PC-9 (cell line): ENCODE measurements around the gene PES1. TPM values are rescaled to one million over a fixed set of nuclear protein-coding genes. Genes with fewer than 3 reads are reported as not detected.

Experiments used
- BruUV-seq: library from RNA; stranded (reverse); fragments of 400-500 nt; replicated peaks from 2 replicates; lab custom pipeline; 2021; lab: Mats Ljungman, UMichigan
- CTCF ChIA-PET: fragments of 300-600 bp; sonication (Branson Sonifier 250); formaldehyde crosslinking; loops from one replicate; lab custom pipeline; 2022; ENCODE audit warnings: antibody characterized with exemption; lab: Charles Lee
- POLR2A ChIA-PET: fragments of 300-600 bp; sonication (Branson Sonifier 250); formaldehyde crosslinking; loops from one replicate; lab custom pipeline; 2022; ENCODE audit warnings: antibody characterized with exemption; ENCODE audit not compliant: unreplicated experiment; lab: Charles Lee
- DNase-seq, 2 experiments: peaks; one replicate each; pipeline versions ENCODE4 v3.0.0 to v3.0.0-alpha.2; 2015 to 2022; ENCODE audit warnings: mixed read lengths in 1 of 2
- H2AFZ ChIP-seq: fragments of 200-600 bp; sonication (generic); 2 replicates; pipeline ENCODE4 v1.8.1; 2017; ENCODE audit warnings: antibody characterized with exemption
- H3F3A ChIP-seq: fragments of 200-600 bp; sonication (generic); 2 replicates; pipeline ENCODE4 v1.8.1; 2017; ENCODE audit warnings: antibody characterized with exemption, mild to moderate bottlenecking, low read depth; ENCODE audit not compliant: insufficient read depth
- H3K27ac ChIP-seq: fragments of 200-600 bp; sonication (generic); 2 replicates; pipeline ENCODE4 v1.6.1; 2016; ENCODE audit warnings: mixed run types
- H3K27me3 ChIP-seq: fragments of 200-600 bp; sonication (generic); 2 replicates; pipeline ENCODE4 v1.6.1; 2016; ENCODE audit warnings: low read depth, mixed run types; ENCODE audit not compliant: insufficient read depth
- H3K36me3 ChIP-seq: fragments of 200-600 bp; sonication (generic); 2 replicates; pipeline ENCODE4 v1.6.1; 2016; ENCODE audit warnings: low read depth, mixed run types
- H3K4me1 ChIP-seq: fragments of 200-600 bp; sonication (generic); replicated peaks from 2 replicates; pipeline ENCODE4 v1.6.1; 2016; ENCODE audit warnings: mixed run types; ENCODE audit not compliant: insufficient read depth
- H3K4me2 ChIP-seq: fragments of 200-600 bp; sonication (generic); 2 replicates; pipeline ENCODE4 v1.6.1; 2017; ENCODE audit warnings: mixed run types
- H3K4me3 ChIP-seq: fragments of 200-600 bp; sonication (generic); 2 replicates; pipeline ENCODE4 v1.6.1; 2016; ENCODE audit warnings: mixed run types
- H3K79me2 ChIP-seq: fragments of 200-600 bp; sonication (generic); 2 replicates; pipeline ENCODE4 v1.6.1; 2017; ENCODE audit warnings: low read depth, mixed run types
- H3K9me2 ChIP-seq: fragments of 200-600 bp; sonication (generic); 2 replicates; pipeline ENCODE4 v1.8.1; 2017; ENCODE audit warnings: mild to moderate bottlenecking; ENCODE audit not compliant: insufficient read depth
- H3K9me3 ChIP-seq: fragments of 200-600 bp; sonication (generic); 2 replicates; pipeline ENCODE4 v1.8.1; 2016; ENCODE audit warnings: low read depth; ENCODE audit not compliant: insufficient read depth
- H4K20me1 ChIP-seq: fragments of 200-600 bp; sonication (generic); 2 replicates; pipeline ENCODE4 v1.8.1; 2017; ENCODE audit not compliant: insufficient read depth
- EZH2 ChIP-seq: fragments of 200-600 bp; sonication (generic); IDR thresholded peaks from 2 replicates; pipeline ENCODE4 v1.8.0; 2017; ENCODE audit warnings: antibody characterized with exemption, low read depth
- intact Hi-C: fragments of 100-400 bp; cut with micrococcal nuclease; formaldehyde crosslinking; loops from one replicate; pipeline ENCODE4 v1.10.0; 2022; ENCODE audit not compliant: unreplicated experiment
- total RNA-seq: library from RNA; stranded (reverse); gene quantifications from 2 replicates; pipeline ENCODE4 v1.2.3, GENCODE V29; 2021
- TF ChIP-seq, protein P1 (sequence below): fragments of 200-600 bp; sonication (generic); conservative IDR thresholded peaks from 2 replicates; pipeline ENCODE4 v1.6.1; 2017; ENCODE audit warnings: mixed run types, antibody characterized with exemption, mild to moderate bottlenecking, moderate library complexity

PES1 gene
- total RNA-seq, 1 experiment from 2014 or later, result 94.3 TPM

DNA sequence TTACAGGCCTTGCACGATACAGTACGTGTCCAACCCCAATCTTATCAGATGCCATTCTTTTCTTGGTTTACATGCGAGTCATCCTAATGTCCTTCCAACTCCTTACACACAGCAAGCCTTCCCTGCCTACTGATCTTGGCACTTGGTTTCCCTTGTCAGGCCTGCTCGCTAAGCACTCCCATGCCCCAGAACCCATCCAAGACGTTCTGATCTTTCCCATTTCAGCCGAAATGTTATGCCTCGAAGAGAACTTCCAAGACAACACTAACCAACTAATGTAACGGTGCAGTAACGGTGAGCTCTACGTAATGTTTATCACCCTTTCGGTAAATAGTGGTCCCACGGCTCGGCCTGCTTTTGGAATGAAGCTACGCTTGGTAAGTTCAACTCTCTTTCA lies 521 bp downstream of the PES1 start:
- peak overlapping the region; percentile 92 for H3K4me3 ChIP-seq
- POLR2A ChIA-PET, result interaction anchor here (0.7 to 1.0 kb wide), 2 partner anchors 167 to 517 kb away, joined by 5 to 6 read pairs; no protein-coding TSS in a partner anchor
- peaks cover 33% of the 10 kb centered on the region for H3K36me3 ChIP-seq
- H3K27ac ChIP-seq, result peak overlapping the region; percentile 37
- BruUV-seq, result no TSS peak
- TF ChIP-seq EZH2, result no peak
- TF ChIP-seq, protein P1, sequence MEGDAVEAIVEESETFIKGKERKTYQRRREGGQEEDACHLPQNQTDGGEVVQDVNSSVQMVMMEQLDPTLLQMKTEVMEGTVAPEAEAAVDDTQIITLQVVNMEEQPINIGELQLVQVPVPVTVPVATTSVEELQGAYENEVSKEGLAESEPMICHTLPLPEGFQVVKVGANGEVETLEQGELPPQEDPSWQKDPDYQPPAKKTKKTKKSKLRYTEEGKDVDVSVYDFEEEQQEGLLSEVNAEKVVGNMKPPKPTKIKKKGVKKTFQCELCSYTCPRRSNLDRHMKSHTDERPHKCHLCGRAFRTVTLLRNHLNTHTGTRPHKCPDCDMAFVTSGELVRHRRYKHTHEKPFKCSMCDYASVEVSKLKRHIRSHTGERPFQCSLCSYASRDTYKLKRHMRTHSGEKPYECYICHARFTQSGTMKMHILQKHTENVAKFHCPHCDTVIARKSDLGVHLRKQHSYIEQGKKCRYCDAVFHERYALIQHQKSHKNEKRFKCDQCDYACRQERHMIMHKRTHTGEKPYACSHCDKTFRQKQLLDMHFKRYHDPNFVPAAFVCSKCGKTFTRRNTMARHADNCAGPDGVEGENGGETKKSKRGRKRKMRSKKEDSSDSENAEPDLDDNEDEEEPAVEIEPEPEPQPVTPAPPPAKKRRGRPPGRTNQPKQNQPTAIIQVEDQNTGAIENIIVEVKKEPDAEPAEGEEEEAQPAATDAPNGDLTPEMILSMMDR, result no peak
- peak overlapping the region; percentile 96 for H3K4me2 ChIP-seq
- no peaks in the 10 kb centered on the region for H3K9me2 ChIP-seq
- peaks cover 24% of the 10 kb centered on the region for H4K20me1 ChIP-seq
- intact Hi-C loops, result no loop called here
- no peak for DNase-seq
- CTCF ChIA-PET, result interaction anchor here (1.0 kb wide), 2 partner anchors 11 to 44 kb away, joined by 3 to 5 read pairs; no protein-coding TSS in a partner anchor
- H3K79me2 ChIP-seq, result peaks cover 31% of the 10 kb centered on the region
- H3K9me3 ChIP-seq, result no peaks in the 10 kb centered on the region
- H3F3A ChIP-seq, result peaks cover 16% of the 10 kb centered on the region; the same call in 1 of the 2 replicates
- peaks cover 13% of the 10 kb centered on the region for H3K4me1 ChIP-seq
- H3K27me3 ChIP-seq, result no peaks in the 10 kb centered on the region
- H2AFZ ChIP-seq, result peak overlapping the region; percentile 37

DNA sequence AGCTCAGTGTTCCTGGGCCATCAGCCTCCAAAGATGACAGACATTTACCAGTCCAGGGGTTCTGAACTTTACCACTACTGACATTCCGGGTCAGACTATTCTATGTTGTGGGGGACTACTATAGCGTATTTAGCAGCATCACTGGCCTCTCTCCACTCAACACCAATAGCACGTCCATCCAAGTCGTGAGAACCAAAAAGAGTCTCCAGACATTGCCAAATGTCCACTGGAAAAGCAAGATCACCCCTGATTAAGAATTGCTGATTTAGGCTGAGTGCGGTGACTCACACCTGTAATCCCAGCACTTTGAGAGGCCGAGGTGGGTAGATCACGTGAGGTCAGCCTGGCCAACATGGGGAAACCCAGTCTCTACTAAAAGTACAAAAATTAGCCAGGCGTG lies 5.3 kb downstream of the PES1 start:
- peaks cover 56% of the 10 kb centered on the region for H3K36me3 ChIP-seq

DNA sequence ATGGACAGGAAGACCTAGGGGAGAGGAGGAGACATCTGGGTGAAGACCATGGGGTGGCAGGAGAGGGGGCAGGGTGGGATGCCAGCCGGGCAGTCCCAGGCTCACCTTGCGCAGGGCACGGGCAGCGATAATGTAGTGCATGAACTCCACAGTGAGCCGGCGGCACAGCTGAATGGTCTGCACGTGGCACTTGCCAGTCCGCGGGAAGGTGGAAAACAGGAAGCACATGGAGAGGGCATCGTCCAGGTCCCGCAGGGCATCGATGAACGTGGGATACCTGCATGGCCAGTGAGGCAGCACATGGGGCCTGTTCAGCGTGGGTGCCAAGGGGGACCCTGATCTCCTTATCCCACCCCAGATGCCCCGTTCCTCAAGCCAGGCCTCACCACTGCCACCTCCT lies 7.3 kb downstream of the PES1 start:
- POLR2A ChIA-PET, result no interaction called here
- no peaks in the 10 kb centered on the region for H3K27me3 ChIP-seq
- H2AFZ ChIP-seq, result no peak overlapping the region
- H3K4me1 ChIP-seq, result no peaks in the 10 kb centered on the region
- intact Hi-C loops, result no loop called here
- H3K27ac ChIP-seq, result no peak overlapping the region
- no peak for TF ChIP-seq EZH2
- TF ChIP-seq, protein P1, result no peak
- DNase-seq, result no peak
- CTCF ChIA-PET, result no interaction called here
- BruUV-seq, result no TSS peak
- H3F3A ChIP-seq, result peaks cover 9% of the 10 kb centered on the region; the same call in 1 of the 2 replicates
- peaks cover 9% of the 10 kb centered on the region for H3K79me2 ChIP-seq
- H3K9me2 ChIP-seq, result no peaks in the 10 kb centered on the region
- no peaks in the 10 kb centered on the region for H3K9me3 ChIP-seq
- peaks cover 66% of the 10 kb centered on the region for H3K36me3 ChIP-seq
- H3K4me3 ChIP-seq, result no peak overlapping the region
- no peak overlapping the region for H3K4me2 ChIP-seq
- peaks cover 31% of the 10 kb centered on the region for H4K20me1 ChIP-seq

More for the DNA sequence above, 5.3 kb downstream of the PES1 start:
- Histone ChIP-seq H3K9me3 (no peaks in the 10 kb centered on the region), H3K27me3 (no peaks in the 10 kb centered on the region), H3K4me1 (peaks cover 13% of the 10 kb centered on the region), H3K27ac (no peak overlapping the region), H4K20me1 (peaks cover 37% of the 10 kb centered on the region), H2AFZ (no peak overlapping the region), H3K9me2 (no peaks in the 10 kb centered on the region), H3K4me3 (no peak overlapping the region), H3K4me2 (no peak overlapping the region), H3F3A (peaks cover 9% of the 10 kb centered on the region; the same call in 1 of the 2 replicates), H3K79me2 (peaks cover 28% of the 10 kb centered on the region)
- BruUV-seq, result no TSS peak
- POLR2A ChIA-PET, result no interaction called here
- CTCF ChIA-PET, result no interaction called here
- intact Hi-C loops, result no loop called here
- no peak for DNase-seq
- TF ChIP-seq, protein P1, result no peak
- no peak for TF ChIP-seq EZH2
